Activated CD4-positive, CD25-positive, alpha-beta regulatory T cell treated with anti-CD3 and anti-CD28 coated beads, Interleukin-2, amount 50 U/mL, for 72 hours (primary cell): ENCODE results near the gene WAC.

Experiments used
- DNase-seq: peaks from one replicate; pipeline ENCODE4 v3.0.0; 2021

Gene WAC

DNA sequence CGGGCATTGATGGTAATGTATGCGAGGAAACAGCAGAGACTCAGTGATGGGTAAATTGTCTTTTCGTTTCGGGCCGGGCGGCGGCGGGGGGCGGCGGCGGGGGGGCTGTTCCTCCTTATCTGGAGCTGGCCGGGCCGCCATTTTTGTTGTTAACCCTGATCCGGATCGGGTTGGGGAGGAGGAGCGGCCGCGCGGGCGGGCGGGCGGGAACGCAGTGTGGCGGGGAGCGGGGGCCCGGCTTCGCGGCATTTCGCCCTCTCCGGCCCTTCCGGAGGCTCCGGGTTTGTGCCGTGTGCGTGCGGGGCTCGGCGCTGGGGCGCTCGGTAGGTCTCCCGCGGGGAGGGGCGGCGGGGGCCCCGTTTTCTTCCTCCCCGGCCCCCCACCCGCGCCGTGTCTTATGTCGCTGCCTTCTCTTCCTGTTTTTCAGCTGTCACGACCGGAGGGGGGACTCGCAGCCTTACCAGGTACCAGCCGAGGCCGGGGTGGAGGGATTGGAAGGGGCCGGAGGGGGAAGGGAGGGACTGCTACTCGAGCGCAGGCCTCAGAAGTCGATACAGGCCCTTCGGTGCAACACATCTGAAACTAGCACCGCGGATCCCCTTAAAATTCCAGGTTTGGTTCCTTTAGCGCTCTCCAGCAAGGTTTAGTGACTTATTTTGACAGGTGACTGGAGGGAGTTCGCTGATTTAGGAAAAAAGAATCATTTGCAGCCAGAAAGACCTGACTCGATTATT lies 820 bp downstream of the WAC start:
- peak; percentile 67 for DNase-seq

DNA sequence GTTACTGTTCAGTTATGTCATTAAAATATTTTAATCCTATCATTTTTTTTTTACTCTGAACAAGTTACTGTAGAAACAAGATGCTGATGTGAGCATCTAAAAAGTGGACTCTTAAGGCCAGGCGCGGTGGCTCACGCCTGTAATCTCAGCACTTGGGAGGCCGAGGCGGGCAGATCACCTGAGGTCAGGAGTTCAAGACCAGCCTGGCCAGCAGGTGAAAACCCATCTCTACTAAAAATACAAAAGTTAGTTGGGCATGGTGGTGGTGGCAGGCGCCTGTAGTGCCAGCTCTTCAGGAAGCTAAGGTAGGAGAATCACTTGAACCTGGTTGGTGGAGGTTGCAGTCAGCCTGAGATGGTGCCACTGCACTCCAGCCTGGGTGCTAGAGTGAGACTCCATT lies 2.9 kb downstream of the WAC start:
- no peak for DNase-seq

DNA sequence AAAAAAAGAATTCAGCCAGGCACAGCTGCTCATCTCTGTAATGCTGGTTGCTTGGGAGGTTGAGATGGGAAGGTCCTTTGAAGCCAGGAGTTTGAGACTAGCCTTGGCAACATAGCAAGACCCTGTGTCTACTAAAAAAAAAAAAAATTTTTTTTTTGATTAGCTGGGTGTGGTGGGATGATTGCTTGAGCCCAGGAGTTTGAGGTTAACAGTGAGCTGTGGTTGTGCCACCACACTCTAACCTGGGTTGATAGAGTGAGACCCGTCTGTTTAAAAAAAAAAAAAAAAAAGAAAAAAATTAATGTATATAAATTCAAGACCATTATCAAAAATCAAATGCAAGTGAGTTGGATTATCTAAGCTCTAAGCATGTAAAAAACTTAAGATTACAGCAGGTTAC lies 5.7 kb downstream of the WAC start:
- no peak for DNase-seq

DNA sequence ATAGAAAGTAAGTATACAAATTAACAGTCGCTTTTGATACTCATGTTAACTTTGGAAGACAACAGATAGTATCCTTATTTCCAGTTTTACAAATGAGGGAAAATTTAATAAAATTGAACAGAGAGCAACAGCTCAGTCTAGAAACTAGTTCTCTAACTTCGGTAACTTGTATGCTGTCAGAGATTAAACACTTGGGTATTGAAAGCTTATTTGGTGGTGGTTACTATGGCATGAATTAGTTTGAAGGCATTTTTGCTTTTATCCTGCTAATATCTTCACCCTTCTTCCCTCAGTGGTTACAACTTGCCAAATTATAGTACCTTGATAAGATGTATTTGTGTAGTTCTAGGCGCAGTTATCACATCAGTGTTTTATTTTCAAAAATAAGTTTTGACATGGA lies 7.2 kb downstream of the WAC start:
- no peak for DNase-seq

DNA sequence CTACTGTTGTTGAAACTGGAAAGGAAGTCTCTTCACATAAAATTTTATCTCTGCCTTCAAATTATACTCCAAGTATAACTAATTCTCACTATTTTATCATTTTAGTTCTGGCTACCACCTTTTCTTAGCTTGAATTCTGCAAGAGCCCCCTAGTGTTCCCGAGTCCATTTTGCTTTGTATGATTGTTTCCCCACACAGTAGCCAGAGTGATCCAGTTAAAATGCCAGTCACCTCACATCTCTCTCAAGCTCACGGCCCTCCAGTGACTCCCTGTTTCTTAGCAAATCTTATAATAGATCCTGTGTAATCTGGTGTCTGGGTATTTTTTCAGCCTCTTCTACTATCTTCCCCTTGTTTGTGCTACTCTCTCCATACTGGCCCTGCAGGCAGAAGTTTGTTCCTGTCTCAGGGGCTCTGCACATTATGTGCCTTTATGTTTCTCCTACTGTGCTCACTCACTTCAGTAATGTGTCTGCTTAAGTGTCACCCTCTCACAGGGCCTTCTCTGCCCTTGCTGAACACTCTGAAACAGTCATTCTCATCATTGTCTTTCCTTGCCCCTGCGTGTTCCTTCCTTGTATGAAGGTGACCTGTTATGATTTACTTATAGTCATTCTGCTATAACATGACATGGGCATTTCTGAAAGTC lies 8.9 kb downstream of the WAC start:
- DNase-seq: no peak

DNA sequence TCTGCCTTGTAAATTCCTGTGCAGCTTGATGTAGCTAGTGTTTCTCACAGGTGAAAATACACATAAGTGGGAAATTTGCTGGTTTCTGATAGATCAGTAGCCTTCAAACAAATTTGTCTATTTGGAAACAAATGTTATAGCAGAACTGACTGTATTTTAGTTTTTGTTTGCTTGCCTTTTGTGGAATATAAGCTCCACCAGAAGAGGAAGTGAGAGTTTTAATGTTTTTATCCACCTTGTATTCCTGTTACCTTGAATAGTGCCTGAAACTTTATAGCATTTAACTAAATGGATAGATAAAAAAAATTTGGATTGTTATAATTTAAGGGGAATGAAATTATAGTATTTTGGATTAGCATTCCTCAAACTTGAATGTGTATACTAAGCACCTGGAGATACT lies 9.8 kb downstream of the WAC start:
- DNase-seq: no peak

DNA sequence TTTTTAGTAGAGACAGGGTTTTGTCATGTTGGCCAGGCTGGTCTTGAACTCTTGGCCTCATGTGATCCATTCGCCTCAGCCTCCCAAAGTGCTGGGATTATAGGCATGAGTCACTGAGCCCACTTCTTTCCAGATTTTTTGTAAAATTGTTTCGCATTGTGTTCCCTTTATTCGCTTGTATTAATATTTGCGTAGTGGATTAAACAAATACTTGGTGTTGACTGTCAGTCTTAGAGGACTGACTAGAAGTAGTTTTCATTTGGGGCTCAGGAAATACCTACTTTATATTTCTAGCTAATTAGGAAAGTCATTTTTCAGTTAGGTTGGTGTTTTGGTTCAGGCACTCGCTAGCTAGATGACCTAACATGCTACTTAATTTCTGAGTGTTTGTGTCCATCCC lies 11.1 kb downstream of the WAC start:
- no peak for DNase-seq

DNA sequence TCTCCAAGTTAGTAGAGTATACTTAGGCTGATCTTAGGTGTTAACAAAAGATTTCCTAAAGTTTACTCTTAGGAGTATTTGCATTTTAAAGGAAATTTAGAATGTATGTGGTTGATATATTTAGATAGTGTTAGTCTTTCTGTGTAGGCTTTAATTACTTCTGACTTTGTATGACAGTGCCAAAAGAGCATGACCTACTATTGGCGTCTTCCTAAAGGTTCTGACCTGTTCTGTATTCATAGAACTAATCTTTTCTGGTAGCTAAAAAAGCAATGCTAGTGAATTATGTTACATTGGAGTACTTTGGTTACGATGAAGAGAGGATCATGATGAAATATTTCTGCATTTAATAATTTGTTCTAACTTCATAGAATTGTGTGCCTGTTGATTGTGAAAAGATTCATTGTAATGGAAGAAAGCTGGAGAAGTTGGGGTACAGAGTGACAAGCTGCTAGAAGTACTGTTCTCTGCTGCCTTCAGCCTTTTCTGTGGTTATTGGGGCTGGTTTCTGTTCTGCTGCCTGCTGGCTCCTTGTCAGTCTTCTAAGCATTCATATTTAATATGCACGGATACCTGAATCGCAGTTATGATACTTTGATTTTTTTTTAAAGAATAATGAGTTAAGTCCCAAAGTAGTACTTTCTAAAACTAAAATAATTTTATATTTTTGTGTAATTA lies 13.2 kb downstream of the WAC start:
- DNase-seq: no peak

DNA sequence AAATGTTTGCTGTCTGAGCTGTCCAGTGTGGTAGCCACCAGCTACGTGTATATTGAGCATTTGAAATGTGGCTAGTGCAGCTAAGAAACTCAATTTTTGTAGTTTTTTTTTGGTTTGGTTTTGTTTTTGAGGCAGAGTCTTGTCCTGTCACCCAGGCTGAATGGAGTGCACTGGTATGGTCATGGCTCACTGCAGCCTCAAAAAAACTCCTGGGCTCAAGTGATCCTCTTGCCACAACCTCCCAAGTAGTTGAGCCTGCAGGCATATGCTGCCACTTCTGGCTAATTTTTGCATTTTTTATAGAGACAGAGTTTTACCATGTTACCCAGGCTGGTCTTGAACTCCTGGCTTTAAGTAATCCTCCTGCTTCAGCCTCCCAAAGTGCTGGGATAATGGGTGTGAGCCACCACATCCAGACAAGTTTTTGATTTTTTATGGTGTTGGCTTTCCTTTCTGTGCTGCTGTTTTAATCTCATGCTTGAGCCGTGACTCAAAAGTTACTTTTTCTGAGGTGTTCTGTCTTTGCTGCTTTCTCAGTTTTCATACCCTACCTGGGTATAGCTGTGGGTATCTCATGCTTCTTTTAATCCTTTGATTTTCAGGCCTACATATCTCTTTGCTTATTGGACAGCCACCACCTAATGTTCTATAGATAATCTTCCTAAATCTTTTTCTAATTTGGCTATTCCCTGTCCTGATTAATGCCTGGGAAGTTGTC lies 16.0 kb downstream of the WAC start:
- DNase-seq: no peak

DNA sequence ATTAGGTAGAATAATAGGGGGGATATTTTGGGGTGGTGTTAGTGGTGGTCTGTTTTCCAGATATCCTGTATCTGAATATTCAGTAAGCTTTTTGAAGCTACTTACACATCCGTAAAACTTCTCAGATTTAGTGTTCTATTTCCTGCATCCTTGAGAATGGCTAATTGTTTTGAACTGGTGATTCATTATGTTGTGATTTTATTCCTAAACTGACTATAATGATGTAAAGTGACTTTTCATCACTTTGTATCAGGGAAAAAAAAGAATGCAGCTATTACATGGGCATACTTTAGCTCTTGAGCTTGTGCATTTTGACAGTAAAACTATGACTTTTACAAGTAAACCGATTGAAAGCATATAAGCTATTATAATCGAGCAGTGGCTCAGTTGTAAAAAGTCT lies 18.2 kb downstream of the WAC start:
- DNase-seq: no peak

DNA sequence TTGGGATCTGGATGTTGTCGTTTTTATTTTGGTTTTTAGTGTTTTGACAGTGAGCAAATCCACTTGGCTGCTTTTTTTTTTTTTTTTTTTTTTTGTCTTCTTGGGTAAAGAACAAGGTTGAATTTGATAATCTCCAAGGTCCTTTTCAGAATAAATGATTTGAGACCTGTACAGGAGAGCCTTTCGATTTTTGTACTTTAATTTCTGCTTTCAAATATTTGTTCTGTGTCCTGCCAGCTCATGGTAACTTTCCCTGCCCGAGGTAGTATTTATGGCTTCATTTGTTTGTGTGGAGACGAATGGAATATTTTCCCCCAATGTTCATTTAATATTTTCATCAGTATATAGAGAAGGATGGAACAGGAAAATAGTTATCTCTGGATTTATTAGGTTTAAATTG lies 19.9 kb downstream of the WAC start:
- no peak for DNase-seq

DNA sequence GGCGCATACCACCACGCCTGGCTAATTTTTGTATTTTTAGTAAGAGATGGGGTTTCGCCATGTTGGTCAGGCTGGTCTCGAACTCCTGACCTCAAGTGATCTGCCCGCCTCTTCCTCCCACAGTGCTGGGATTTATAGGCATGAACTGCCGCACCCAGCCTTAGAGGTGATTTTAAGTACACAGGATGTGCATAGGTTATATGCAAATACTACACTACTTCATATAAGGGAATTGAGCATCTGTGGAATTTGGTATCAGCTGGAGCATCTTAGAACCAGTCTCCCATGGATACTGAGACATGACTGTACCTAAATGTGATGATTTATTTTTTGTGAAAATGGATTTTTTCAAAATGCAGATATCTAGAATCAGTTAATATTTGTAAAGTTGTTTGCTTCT lies 21.1 kb downstream of the WAC start:
- no peak for DNase-seq

DNA sequence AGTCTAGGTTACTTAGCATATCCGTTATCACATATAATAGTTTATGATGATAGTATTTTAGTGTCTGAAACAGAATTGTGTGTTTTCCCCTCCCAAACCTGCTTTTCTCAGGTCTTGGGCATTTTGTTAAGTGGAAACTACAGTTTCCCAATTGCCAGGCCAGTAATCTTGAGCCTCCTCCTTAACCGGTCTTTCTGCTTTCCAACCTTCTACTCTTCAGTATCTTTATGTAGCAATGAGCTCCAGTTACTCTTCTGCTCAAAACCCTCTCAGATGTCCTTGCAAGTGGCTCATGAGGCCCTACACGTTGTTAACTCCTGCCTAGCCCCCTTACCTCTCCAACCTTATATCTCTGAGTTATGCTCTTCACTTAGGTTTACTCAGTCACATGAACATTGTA lies 22.0 kb downstream of the WAC start:
- no peak for DNase-seq

DNA sequence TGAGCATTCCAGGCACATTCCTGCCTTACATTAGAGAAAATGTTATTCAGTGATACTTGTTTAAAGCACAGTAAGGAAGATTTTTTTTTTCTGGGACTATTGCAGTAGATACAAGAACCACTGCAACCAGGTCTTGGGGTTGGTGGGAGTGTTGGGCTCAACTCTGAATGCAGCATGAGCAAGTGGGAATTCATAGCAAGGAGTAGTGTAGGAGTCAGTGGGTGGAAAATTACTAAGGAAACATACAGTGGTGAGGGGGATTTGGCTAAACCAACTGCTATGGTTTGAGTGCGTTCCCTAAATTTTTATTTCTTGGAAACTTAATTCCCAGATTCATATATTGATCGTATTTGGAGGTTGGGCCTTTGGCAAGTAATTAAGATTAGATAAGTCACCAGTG lies 22.4 kb downstream of the WAC start:
- DNase-seq: no peak

DNA sequence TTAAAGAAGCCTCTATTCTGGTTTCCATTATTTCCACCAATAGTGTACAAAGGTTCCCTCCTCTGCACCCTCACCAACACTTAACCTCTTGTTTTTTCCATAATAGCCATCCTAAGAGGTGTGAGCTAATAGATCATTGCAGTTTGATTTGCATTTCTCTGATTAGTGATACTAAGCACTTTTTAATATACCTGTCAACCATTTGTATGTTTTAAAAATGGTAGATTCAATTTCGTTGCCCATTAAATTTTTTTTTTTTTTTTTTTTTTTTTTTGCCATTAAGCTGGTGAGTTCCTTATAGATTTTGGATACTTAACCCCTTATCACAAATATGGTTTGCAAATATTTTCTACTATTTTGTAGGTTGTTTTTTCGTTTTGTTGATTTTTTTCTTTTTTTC lies 23.2 kb downstream of the WAC start:
- DNase-seq: no peak

DNA sequence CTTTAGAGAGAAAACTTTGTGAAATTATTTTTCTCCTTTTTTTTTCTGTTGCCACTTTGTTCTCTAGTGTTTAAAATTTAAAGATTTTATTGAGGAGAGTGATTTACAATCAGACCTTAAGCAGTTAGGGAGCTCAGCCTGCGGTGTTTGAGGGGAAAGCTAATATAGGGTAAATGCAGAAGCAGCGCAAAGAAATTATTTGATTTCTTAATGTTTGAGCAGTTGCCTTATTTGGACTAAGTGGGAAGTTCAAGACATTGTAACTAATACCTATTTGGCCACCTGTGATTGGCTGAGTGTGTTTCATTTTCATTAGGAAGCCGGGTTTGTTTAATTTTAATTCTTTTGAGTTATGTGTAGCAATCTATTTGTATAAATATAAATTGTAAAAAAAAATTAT lies 25.3 kb downstream of the WAC start:
- no peak for DNase-seq

DNA sequence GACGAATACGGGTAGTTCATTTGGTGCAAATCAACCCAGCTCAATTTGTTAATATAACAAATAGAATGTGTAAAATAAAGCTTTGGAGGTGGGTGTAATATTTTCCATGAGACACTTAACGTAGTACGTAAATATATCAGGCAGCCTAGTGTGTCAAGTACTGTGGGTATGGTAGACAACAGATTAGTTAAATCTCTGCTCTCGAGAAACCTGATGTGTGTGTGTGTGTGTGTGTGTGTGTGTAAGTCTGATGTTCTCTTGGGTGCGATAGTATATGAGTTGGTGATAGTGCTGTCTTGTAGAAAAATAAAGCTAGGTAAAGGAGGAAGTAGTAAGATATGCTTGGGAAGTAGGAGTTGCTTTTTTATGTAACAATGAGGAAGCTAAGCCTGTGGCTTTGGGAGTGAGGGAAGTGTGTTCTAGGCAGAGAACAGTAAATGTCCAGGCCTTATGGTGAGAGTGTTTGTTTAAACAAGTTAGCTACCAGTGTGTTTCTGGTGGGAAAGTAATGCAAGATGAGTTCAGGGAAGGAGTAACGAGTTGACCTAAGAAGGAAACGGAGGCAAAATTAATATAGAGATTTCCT lies 26.1 kb downstream of the WAC start:
- DNase-seq: no peak

DNA sequence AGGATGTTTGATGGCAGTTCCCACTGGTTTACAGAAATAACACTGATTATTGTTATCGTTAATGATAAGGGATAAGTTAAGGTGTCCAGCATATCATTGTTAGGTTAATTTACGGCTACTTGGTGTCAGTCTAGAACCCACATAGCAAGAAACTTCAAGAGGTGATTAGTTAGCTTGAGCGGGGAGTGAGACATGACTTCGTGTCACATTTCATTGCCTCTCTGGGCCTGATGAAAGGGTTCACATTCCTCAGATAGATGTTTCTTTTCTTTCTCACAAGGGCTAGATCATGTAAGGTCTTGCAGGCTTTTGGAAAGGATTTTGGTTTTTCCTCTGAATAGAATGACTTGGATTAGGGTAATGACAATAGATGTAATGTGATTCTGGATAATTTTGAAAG lies 26.7 kb downstream of the WAC start:
- no peak for DNase-seq

DNA sequence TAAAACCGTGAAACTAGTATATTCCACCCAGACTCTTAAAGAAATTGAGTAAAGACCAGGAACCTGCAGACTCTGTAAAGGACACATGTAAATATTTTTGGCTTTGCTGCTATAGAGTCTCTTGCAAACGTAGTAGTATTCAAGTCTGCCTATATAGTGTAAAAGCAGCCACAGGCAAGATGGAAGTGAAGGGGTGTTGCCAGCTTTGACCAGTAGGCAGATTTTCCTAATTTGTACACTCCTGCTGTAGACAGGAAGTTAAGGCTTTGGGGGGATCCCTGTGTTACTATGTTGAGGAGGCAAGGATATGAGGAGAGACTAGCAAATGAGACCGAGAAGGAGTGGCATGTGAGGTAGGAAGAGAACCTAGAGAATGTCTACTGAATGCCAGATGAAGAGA lies 27.7 kb downstream of the WAC start:
- DNase-seq: no peak

DNA sequence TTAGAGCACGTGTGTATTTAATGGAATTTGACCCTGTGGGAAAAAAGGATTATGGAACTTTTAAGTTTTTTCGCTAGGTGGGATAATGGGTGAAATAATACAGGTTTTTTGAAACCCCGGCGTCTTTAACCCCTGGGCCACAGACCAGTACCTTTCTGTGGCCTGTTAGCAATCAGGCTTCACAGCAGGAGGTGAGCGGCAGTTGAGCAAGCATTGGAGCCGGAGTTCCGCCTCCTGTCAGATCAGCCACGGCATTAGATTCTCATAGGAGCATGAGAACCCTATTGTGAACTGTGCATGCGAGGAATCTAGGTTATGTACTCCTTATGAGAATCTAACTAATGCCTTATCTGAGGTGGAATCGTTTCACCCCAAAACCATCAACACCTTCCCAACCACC lies 28.6 kb downstream of the WAC start:
- DNase-seq: no peak

DNA sequence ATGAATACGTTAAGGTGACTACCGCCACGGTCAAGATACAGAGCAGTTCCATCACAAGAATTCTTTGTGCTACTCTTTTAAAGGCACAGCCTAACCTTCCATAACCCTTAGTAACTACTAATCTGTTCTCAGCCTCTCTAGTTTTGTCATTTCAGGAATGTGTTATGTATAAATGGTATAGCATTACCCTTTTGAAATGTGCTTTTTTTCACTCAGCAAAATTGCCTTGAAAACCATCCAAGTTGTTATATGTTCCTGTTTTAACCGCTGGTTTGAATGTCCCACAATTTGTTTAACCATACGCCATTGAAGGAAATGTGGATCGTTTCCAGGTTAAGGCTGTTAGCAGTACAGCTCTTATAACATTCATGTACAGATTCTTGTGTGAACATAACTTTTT lies 32.0 kb downstream of the WAC start:
- no peak for DNase-seq

DNA sequence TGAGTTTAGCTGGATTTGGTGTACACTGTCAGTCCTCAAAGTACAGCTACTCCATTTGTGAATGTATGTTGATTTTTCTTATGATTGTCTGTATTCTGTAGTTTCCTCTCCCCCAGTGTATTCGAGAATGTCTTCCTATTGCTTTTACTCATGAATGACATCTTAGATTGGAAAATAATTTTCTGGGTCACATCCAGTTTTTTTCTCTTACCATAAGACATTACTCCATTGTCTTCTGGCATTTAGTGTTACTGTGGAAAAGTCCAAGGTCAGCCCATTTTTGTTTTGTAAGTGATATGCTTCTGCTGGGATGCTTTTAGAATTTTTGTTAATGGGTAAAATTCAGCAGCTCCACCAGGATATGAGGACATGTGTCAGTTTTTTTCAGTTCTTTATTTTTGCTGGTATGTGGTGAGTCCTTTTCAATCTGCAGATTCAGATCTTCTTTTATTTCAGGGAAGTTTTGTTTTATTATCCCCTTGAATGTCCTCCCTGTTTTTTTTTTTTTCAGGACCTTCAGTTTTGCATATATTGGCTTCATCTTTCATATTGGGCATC lies 33.6 kb downstream of the WAC start:
- DNase-seq: no peak

DNA sequence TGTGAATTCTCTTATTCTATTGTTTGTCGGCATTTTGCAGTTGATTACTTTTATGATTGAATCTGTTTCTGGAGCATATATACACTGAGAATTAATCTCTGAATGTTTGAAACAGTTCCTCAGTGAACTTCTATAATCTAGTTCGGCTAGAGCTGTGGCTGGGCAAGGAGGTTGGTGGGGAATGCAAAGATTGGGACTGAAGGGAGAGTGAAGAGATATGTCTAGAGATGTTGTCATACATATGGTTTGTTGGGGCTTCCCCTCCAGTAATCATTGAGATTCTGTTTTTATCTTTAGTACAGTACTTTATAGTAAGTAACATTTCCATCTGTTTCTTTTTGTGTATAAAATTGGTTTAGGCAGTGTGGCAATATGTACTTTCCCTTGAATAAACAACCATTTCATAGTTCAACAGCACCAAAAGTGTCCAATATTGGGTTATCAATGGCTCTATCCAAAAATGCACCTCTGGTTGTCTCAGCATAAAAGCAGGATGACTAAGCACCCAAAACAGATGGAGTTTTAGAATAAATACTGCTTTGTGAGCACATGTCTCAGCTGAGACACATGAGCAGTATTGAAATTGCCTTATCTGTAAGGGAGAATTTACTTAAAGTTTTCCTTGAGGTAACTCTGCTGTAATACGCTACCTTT lies 36.7 kb downstream of the WAC start:
- no peak for DNase-seq
